Stomach (tissue), 4 donors: Measurements from ENCODE around the gene VGLL4.

ENCODE experiments used
- CTCF ChIP-seq, 7 experiments: fragments of 450-650 bp in 4 of 7; fragments of 200-600 bp in 3 of 7; sonication (generic) in 3 of 7; IDR thresholded peaks; one replicate each; pipeline ENCODE4 v1.5.1; 2016 to 2019; ENCODE audit warnings: antibody characterized with exemption in 7 of 7, control low read depth in 2 of 7, mild to moderate bottlenecking in 1 of 7
- EP300 ChIP-seq: sonication (generic); formaldehyde crosslinking; IDR thresholded peaks from one replicate; pipeline ENCODE4 v1.6.1; 2017; ENCODE audit warnings: antibody characterized with exemption
- POLR2A ChIP-seq, 4 donors: fragments of 450-650 bp; IDR thresholded peaks; one replicate each; pipeline ENCODE4 v1.6.1; 2016; ENCODE audit warnings: antibody characterized with exemption in 4 of 4, control low read depth in 2 of 4, mild to moderate bottlenecking in 1 of 4, moderate library complexity in 1 of 4

- TF ChIP-seq CTCF (IDR thresholded peaks at IDR 0.05) (no peak), EP300 (no peak), POLR2A (IDR thresholded peaks at IDR 0.05) (no peak)
These were observed 83.0 kb downstream of the VGLL4 start for GRCh38 chr3:11560746-11561145.
